Measurements from ENCODE around the gene ALK. TPM values are rescaled to one million over a fixed set of nuclear protein-coding genes. Genes with fewer than 3 reads are reported as not detected.

The ALK gene
- total RNA-seq, 1 donor from 2014 or later, result 9.6 TPM

- peaks cover 3% of the 10 kb centered on the region for H3K9me3 Mint-ChIP-seq (ENCODE audit: unreplicated experiment)
- no peak overlapping the region for H3K27ac Mint-ChIP-seq (ENCODE audit: unreplicated experiment)
- no peaks in the 10 kb centered on the region for H3K36me3 Mint-ChIP-seq (ENCODE audit: unreplicated experiment)
- no peak for DNase-seq
- H3K4me1 Mint-ChIP-seq (ENCODE audit: low read depth, unreplicated experiment), result peaks cover 15% of the 10 kb centered on the region
- H3K27me3 Mint-ChIP-seq (ENCODE audit: unreplicated experiment), result peaks cover 2% of the 10 kb centered on the region
- no peak for TF ChIP-seq CTCF (IDR thresholded peaks at IDR 0.05; ENCODE audit: partially characterized antibody, unreplicated experiment)
- no peak overlapping the region for H3K4me3 Mint-ChIP-seq (ENCODE audit: unreplicated experiment)
Observed at GRCh38 chr2:29749041-29749440, 172.3 kb downstream of the ALK start.

- H3K27me3 Mint-ChIP-seq (ENCODE audit: unreplicated experiment), result peaks cover 2% of the 10 kb centered on the region
- no peak overlapping the region for H3K27ac Mint-ChIP-seq (ENCODE audit: unreplicated experiment)
- H3K4me1 Mint-ChIP-seq (ENCODE audit: low read depth, unreplicated experiment), result peaks cover 27% of the 10 kb centered on the region
- H3K36me3 Mint-ChIP-seq (ENCODE audit: unreplicated experiment), result no peaks in the 10 kb centered on the region
- H3K9me3 Mint-ChIP-seq (ENCODE audit: unreplicated experiment), result peaks cover 3% of the 10 kb centered on the region
- DNase-seq, result no peak
- no peak overlapping the region for H3K4me3 Mint-ChIP-seq (ENCODE audit: unreplicated experiment)
- TF ChIP-seq CTCF (IDR thresholded peaks at IDR 0.05; ENCODE audit: partially characterized antibody, unreplicated experiment), result no peak
Observed at GRCh38 chr2:29747786-29748470, 173.5 kb downstream of the ALK start.

GRCh38 chr2:29744976-29745375 lies 176.4 kb downstream of the ALK start:
- Mint-ChIP-seq H3K4me3 (ENCODE audit: unreplicated experiment) (no peak overlapping the region), H3K27ac (ENCODE audit: unreplicated experiment) (no peak overlapping the region), H3K4me1 (ENCODE audit: low read depth, unreplicated experiment) (peaks cover 31% of the 10 kb centered on the region), H3K27me3 (ENCODE audit: unreplicated experiment) (peaks cover 2% of the 10 kb centered on the region), H3K9me3 (ENCODE audit: unreplicated experiment) (peaks cover 1% of the 10 kb centered on the region), H3K36me3 (ENCODE audit: unreplicated experiment) (no peaks in the 10 kb centered on the region)
- DNase-seq, result no peak
- TF ChIP-seq CTCF (IDR thresholded peaks at IDR 0.05; ENCODE audit: partially characterized antibody, unreplicated experiment), result no peak

GRCh38 chr2:29743516-29743915 lies 177.9 kb downstream of the ALK start:
- H3K4me3 Mint-ChIP-seq (ENCODE audit: unreplicated experiment), result no peak overlapping the region
- TF ChIP-seq CTCF (IDR thresholded peaks at IDR 0.05; ENCODE audit: partially characterized antibody, unreplicated experiment), result no peak
- peaks cover 1% of the 10 kb centered on the region for H3K9me3 Mint-ChIP-seq (ENCODE audit: unreplicated experiment)
- peaks cover 2% of the 10 kb centered on the region for H3K27me3 Mint-ChIP-seq (ENCODE audit: unreplicated experiment)
- H3K36me3 Mint-ChIP-seq (ENCODE audit: unreplicated experiment), result no peaks in the 10 kb centered on the region
- no peak for DNase-seq
- H3K27ac Mint-ChIP-seq (ENCODE audit: unreplicated experiment), result peak overlapping the region; percentile 44
- peaks cover 27% of the 10 kb centered on the region for H3K4me1 Mint-ChIP-seq (ENCODE audit: low read depth, unreplicated experiment)

- H3K27me3 Mint-ChIP-seq (ENCODE audit: unreplicated experiment), result peaks cover 2% of the 10 kb centered on the region
- no peak overlapping the region for H3K27ac Mint-ChIP-seq (ENCODE audit: unreplicated experiment)
- TF ChIP-seq CTCF (IDR thresholded peaks at IDR 0.05; ENCODE audit: partially characterized antibody, unreplicated experiment), result no peak
- peaks cover 27% of the 10 kb centered on the region for H3K4me1 Mint-ChIP-seq (ENCODE audit: low read depth, unreplicated experiment)
- peaks cover 3% of the 10 kb centered on the region for H3K9me3 Mint-ChIP-seq (ENCODE audit: unreplicated experiment)
- H3K36me3 Mint-ChIP-seq (ENCODE audit: unreplicated experiment), result no peaks in the 10 kb centered on the region
- no peak for DNase-seq
- no peak overlapping the region for H3K4me3 Mint-ChIP-seq (ENCODE audit: unreplicated experiment)
Observed at GRCh38 chr2:29742656-29743055, 178.7 kb downstream of the ALK start.

Data from glutamatergic neuron (in vitro differentiated cells).